ENCODE measurements around the gene LPO. TPM values are rescaled to one million over a fixed set of nuclear protein-coding genes. Genes with fewer than 3 reads are reported as not detected.

Gene LPO
- total and polyA plus RNA-seq, 4 donors, result 0.15 to 0.26 TPM; not detected in 2

- no peak for TF ChIP-seq CTCF (IDR thresholded peaks at IDR 0.05; ENCODE audit: control extremely low read depth, extremely low read depth)
- ATAC-seq (ENCODE audit: insufficient read depth, low FRiP score) (no peak), DNase-seq (no peak)
- no peak overlapping the region for H3K4me3 ChIP-seq
- no peak overlapping the region for H3K9ac ChIP-seq (ENCODE audit: insufficient read depth in 1 of 2, low read length in 2 of 2)
- no peaks in the 10 kb centered on the region for H3K9me3 ChIP-seq (ENCODE audit: control insufficient read depth in 4 of 4, insufficient read depth in 3 of 4, low read length in 3 of 4)
- H3K27me3 ChIP-seq (ENCODE audit: control insufficient read depth in 3 of 3, insufficient read depth in 3 of 3, low read length in 2 of 3), result no peaks in the 10 kb centered on the region
- no peaks in the 10 kb centered on the region for H3K4me1 ChIP-seq (ENCODE audit: control insufficient read depth in 5 of 5, insufficient read depth in 5 of 5, low read length in 5 of 5)
- 92 to 96% methylated on average over 9 of the region's 9 CpGs for WGBS, 2 donors
- peaks cover 0 to 16% (median 0%) of the 10 kb centered on the region in 4 donors for H3K36me3 ChIP-seq (ENCODE audit: control insufficient read depth in 4 of 4, insufficient read depth in 4 of 4, low read length in 4 of 4)
- no peak overlapping the region for H3K27ac ChIP-seq (ENCODE audit: low read depth in 1 of 2, low read length in 1 of 2)
These were observed 73.1 kb downstream of the LPO start for GRCh38 chr17:58311429-58311894.

DNA sequence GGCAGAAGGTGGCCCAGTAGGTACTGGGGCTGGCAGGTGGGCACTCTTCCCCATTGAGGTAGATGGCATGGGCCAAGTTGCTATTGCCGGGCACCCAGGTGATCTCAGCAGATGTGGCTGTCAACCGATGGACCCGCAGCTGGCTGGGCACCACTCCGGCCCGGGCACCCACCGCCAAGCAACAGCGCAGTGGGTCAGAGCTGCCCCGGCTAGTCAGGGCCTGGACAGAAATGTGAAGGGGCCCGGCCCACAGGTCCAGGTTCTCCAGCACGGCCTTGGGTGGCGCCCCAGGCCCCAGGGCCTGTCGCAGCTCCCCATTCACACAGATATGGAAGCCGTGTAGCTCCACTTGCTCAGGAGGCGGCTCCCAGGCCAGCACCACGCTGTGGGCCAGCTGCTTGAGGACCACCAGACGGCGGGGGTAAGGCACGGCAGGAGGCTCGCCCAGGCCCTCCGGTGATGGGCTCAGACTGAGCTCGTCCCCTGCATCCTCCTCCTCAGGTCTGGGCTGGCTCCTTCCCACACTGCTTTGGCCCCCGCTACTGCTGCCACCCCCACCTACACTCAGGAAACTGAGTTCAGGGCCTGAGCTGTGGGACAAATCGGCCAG, 73.7 kb downstream of the LPO start:
- Histone ChIP-seq H3K9me3 (ENCODE audit: control insufficient read depth in 4 of 4, insufficient read depth in 3 of 4, low read length in 3 of 4) (no peaks in the 10 kb centered on the region), H3K9ac (ENCODE audit: insufficient read depth in 1 of 2, low read length in 2 of 2) (no peak overlapping the region)
- WGBS, 2 donors, result 89 to 93% methylated on average over 23 of the region's 23 CpGs

DNA sequence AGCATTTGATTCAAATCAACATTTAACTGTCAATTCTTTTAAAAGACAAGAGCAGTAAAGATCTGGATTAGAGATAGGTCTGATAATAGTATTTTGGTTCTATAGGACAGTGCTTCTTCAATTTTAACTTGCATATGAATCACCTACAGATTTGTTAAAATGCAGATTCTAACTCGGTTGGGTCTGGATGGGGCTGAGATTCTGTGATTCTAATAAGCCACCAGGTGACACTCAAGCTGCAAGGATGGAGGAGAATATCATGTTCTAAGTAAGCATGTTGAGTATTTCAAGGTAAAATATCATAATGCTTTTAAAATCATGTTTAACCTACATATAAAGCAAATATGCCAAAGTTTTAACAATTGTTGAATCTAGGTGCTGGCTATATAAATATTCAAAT, 74.4 kb downstream of the LPO start:
- H3K36me3 ChIP-seq (ENCODE audit: control insufficient read depth in 4 of 4, insufficient read depth in 4 of 4, low read length in 4 of 4), result peaks cover 0 to 9% (median 0%) of the 10 kb centered on the region in 4 donors
- no peak for TF ChIP-seq CTCF (IDR thresholded peaks at IDR 0.05; ENCODE audit: control extremely low read depth, extremely low read depth)
- no peaks in the 10 kb centered on the region for H3K9me3 ChIP-seq (ENCODE audit: control insufficient read depth in 4 of 4, insufficient read depth in 3 of 4, low read length in 3 of 4)
- ATAC-seq (ENCODE audit: insufficient read depth, low FRiP score) (no peak), DNase-seq (no peak)
- 62 to 66% methylated on average over 1 of the region's 1 CpG for WGBS, 2 donors
- no peaks in the 10 kb centered on the region for H3K27me3 ChIP-seq (ENCODE audit: control insufficient read depth in 3 of 3, insufficient read depth in 3 of 3, low read length in 2 of 3)
- no peak overlapping the region for H3K9ac ChIP-seq (ENCODE audit: insufficient read depth in 1 of 2, low read length in 2 of 2)
- H3K4me1 ChIP-seq (ENCODE audit: control insufficient read depth in 5 of 5, insufficient read depth in 5 of 5, low read length in 5 of 5), result no peaks in the 10 kb centered on the region
- H3K4me3 ChIP-seq, result no peak overlapping the region
- H3K27ac ChIP-seq (ENCODE audit: low read depth in 1 of 2, low read length in 1 of 2), result no peak overlapping the region

More for the DNA sequence above, 73.7 kb downstream of the LPO start:
- no peak overlapping the region for H3K4me3 ChIP-seq
- no peaks in the 10 kb centered on the region for H3K27me3 ChIP-seq (ENCODE audit: control insufficient read depth in 3 of 3, insufficient read depth in 3 of 3, low read length in 2 of 3)
- ATAC-seq (ENCODE audit: insufficient read depth, low FRiP score), result no peak
- H3K36me3 ChIP-seq (ENCODE audit: control insufficient read depth in 4 of 4, insufficient read depth in 4 of 4, low read length in 4 of 4), result peaks cover 0 to 16% (median 0%) of the 10 kb centered on the region in 4 donors
- H3K4me1 ChIP-seq (ENCODE audit: control insufficient read depth in 5 of 5, insufficient read depth in 5 of 5, low read length in 5 of 5), result no peaks in the 10 kb centered on the region
- no peak for DNase-seq
- no peak overlapping the region for H3K27ac ChIP-seq (ENCODE audit: low read depth in 1 of 2, low read length in 1 of 2)
- no peak for TF ChIP-seq CTCF (IDR thresholded peaks at IDR 0.05; ENCODE audit: control extremely low read depth, extremely low read depth)

Measured in lung (tissue), 12 donors.